Endothelial cell of umbilical vein (primary cell): ENCODE measurements around the gene LRCH1. TPM values are rescaled to one million over a fixed set of nuclear protein-coding genes. Genes with fewer than 3 reads are reported as not detected.

Experiments
- BruUV-seq: library from RNA; stranded (reverse); fragments of 400-500 nt; replicated peaks from 2 replicates; lab custom pipeline; 2021; lab: Mats Ljungman, UMichigan
- CTCF ChIA-PET: fragments of 300-600, 350-600 bp; sonication (Branson Sonifier 250); formaldehyde crosslinking; loops from one replicate; lab custom pipeline; 2021; ENCODE audit warnings: antibody characterized with exemption, inconsistent platforms; lab: Charles Lee
- POLR2A ChIA-PET: fragments of 300-600, 350-600 bp; sonication (Branson Sonifier 250); formaldehyde crosslinking; loops from one replicate; lab custom pipeline; 2021; ENCODE audit warnings: antibody characterized with exemption, inconsistent platforms; lab: Charles Lee
- DNase-seq: peaks from one replicate; pipeline ENCODE4 v3.0.0-alpha.2; 2011; ENCODE audit warnings: low read depth, low spot score
- FAIRE-seq: peaks from 2 replicates; lab custom pipeline; 2011; peaks lifted over from hg19 to GRCh38; lab: Jason Lieb, UNC
- H2AFZ ChIP-seq: 2 replicates; pipeline ENCODE4 v1.6.0; 2012; ENCODE audit warnings: low read depth, low read length, control low read depth, inconsistent platforms
- H3K27ac ChIP-seq: 2 replicates; pipeline ENCODE4 v1.5.1; 2011; ENCODE audit warnings: low read depth, mild to moderate bottlenecking, control low read depth, low read length, moderate library complexity; ENCODE audit not compliant: insufficient read depth
- H3K27me3 ChIP-seq, 2 experiments: 2 replicates each; pipeline versions ENCODE4 v1.6.0 to v1.6.1; 2011; ENCODE audit warnings: low read length in 2 of 2, mixed read lengths in 1 of 2; ENCODE audit not compliant: control insufficient read depth in 2 of 2, insufficient read depth in 2 of 2
- H3K36me3 ChIP-seq, 2 experiments: 2 replicates in 1 of 2; 3 replicates in 1 of 2; pipeline ENCODE4 v1.5.1; 2011; ENCODE audit warnings: low read length in 2 of 2, mild to moderate bottlenecking in 1 of 2, moderate library complexity in 1 of 2; ENCODE audit not compliant: control insufficient read depth in 2 of 2, insufficient read depth in 2 of 2; ENCODE audit errors: extremely low read depth in 1 of 2
- H3K4me1 ChIP-seq: 3 replicates; pipeline ENCODE4 v1.5.1; 2011; ENCODE audit warnings: mild to moderate bottlenecking, low read length; ENCODE audit not compliant: control insufficient read depth, insufficient read depth; ENCODE audit errors: extremely low read depth
- H3K4me2 ChIP-seq: 2 replicates; pipeline ENCODE4 v1.6.1; 2011; ENCODE audit warnings: low read length, control low read depth, mixed read lengths; ENCODE audit not compliant: insufficient read depth
- H3K4me3 ChIP-seq, 3 experiments: fragments of 200-600 bp in 1 of 3; sonication (generic), shearing (Covaris generic) in 1 of 3; replicated peaks in 1 of 3; 2 replicates each; pipeline ENCODE4 v1.5.1; 2011 to 2016; ENCODE audit warnings: control low read depth in 3 of 3, low read length in 3 of 3, mild to moderate bottlenecking in 2 of 3, inconsistent platforms in 1 of 3, low read depth in 1 of 3, moderate library complexity in 1 of 3; ENCODE audit not compliant: insufficient read depth in 1 of 3
- H3K79me2 ChIP-seq: 2 replicates; pipeline ENCODE4 v1.6.0; 2012; ENCODE audit warnings: low read length, inconsistent platforms; ENCODE audit not compliant: control insufficient read depth, insufficient read depth
- H3K9ac ChIP-seq: replicated peaks from 2 replicates; pipeline ENCODE3; 2011; ENCODE audit warnings: low read length, control low read depth; ENCODE audit not compliant: insufficient read depth; ENCODE audit errors: extremely low read depth
- H3K9me1 ChIP-seq: replicated peaks from 3 replicates; pipeline ENCODE4 v1.6.0; 2011; ENCODE audit warnings: mild to moderate bottlenecking, low read length; ENCODE audit not compliant: control insufficient read depth, insufficient read depth; ENCODE audit errors: extremely low read depth
- H3K9me3 ChIP-seq: replicated peaks from 2 replicates; pipeline ENCODE4 v1.5.1; 2012; ENCODE audit warnings: low read length, inconsistent platforms; ENCODE audit not compliant: control insufficient read depth, insufficient read depth
- H4K20me1 ChIP-seq: replicated peaks from 2 replicates; pipeline ENCODE3; 2011; ENCODE audit warnings: mild to moderate bottlenecking, low read length; ENCODE audit not compliant: control insufficient read depth, insufficient read depth; ENCODE audit errors: extremely low read depth
- GATA2 ChIP-seq: IDR thresholded peaks from 2 replicates; pipeline ENCODE4 v1.7.0; 2011; ENCODE audit warnings: low read depth, mild to moderate bottlenecking, moderate library complexity, mixed read lengths, low read length; ENCODE audit not compliant: insufficient read length, insufficient read depth
- JUN ChIP-seq: IDR thresholded peaks from 2 replicates; pipeline ENCODE4 v1.6.1; 2011; ENCODE audit warnings: borderline replicate concordance, low read depth; ENCODE audit not compliant: insufficient read length, insufficient read depth
- MYC ChIP-seq: IDR thresholded peaks from one replicate; pipeline ENCODE4 v1.6.1; 2011; ENCODE audit warnings: mild to moderate bottlenecking, low read depth, low read length
- POLR2A ChIP-seq: IDR thresholded peaks from 2 replicates; pipeline ENCODE4 v1.6.1; 2012; ENCODE audit warnings: low read depth, mild to moderate bottlenecking, control low read depth, low read length
- POLR2AphosphoS5 ChIP-seq: IDR thresholded peaks from 2 replicates; pipeline ENCODE4 v1.6.1; 2012; ENCODE audit warnings: low read depth, mild to moderate bottlenecking, control low read depth, low read length, moderate library complexity; ENCODE audit not compliant: insufficient read depth
- dilution Hi-C: fragments of 300-500 bp; cut with MboI; formaldehyde crosslinking; loops from one replicate; pipeline ENCODE4 v1.15.0; 2019; ENCODE audit warnings: low sequenced_read_pairs; ENCODE audit not compliant: extremely low pct_ligation_motif_present
- intact Hi-C: fragments of 100-400 bp; cut with micrococcal nuclease; formaldehyde crosslinking; loops from one replicate; pipeline ENCODE4 v1.10.0; 2022
- polyA plus RNA-seq, 4 experiments: library from polyadenylated mRNA; depleted of rRNA in 3 of 4; stranded (reverse) in 3 of 4; unstranded in 1 of 4; fragments of >200 nt; gene quantifications; 2 replicates each; pipeline versions ENCODE4 v1.2.1 to v1.2.3, GENCODE V29; 2011 to 2012; ENCODE audit warnings: missing spikeins in 1 of 4
- total RNA-seq: library from RNA; stranded (reverse); gene quantifications from 2 replicates; pipeline ENCODE4 v1.2.3, GENCODE V29; 2021

LRCH1 gene
- total and polyA plus RNA-seq, 2 donors (not counting 3 experiments of a cell fraction or from before 2014, with no cell fraction given): 5.4 to 16.5 TPM

GRCh38 chr13:46593398-46593797 lies 40.4 kb downstream of the LRCH1 start:
- dilution Hi-C loops: no loop called here
- ChIA-PET POLR2A (no interaction called here), CTCF (interaction anchor here (0.5 to 1.0 kb wide), 2 partner anchors 10 to 40 kb away, joined by 3 to 4 read pairs; no protein-coding TSS in a partner anchor)

DNA sequence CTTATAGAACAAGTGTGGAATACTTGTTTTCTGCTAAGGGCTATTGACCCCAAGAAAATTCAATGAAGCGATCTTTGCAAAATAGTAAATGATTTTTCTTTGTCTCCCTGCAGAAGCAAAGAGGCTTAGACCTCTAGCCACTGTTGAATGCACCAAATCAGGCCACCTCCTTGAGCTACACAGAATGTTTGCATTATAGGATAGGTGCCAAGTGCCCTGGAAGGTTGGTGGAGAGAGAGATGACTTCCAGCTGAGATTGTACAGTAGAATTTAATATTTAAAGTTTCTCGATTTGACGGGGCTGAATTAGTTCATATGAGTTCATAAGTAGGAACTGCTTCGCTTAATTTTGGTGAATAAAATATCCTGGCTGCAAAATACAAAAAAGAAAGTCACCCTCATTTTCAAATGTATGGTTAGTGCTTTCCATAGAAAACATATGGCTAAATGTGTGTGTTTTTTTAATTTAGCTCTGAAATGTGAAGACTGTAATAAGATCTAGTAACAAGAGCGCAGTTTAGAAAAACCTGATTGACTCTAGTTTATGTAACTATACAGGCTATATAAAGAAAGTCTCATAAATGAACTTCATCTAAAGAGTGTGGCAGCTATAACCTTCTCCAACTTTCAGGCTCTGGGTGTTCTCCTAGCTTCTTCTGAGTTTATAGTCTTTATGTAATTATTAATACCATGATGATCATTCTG lies 41.6 kb downstream of the LRCH1 start:
- no peak for FAIRE-seq
- Histone ChIP-seq H3K4me2 (no peak overlapping the region), H3K27me3 (no peaks in the 10 kb centered on the region), H3K9me3 (no peaks in the 10 kb centered on the region), H3K79me2 (peaks cover 18% of the 10 kb centered on the region), H3K9me1 (no peaks in the 10 kb centered on the region), H3K4me3 (no peak overlapping the region), H3K4me1 (peaks cover 11% of the 10 kb centered on the region), H3K9ac (no peak overlapping the region), H3K27ac (no peak overlapping the region), H3K36me3 (no peaks in the 10 kb centered on the region), H4K20me1 (peaks cover 8% of the 10 kb centered on the region), H2AFZ (no peak overlapping the region)
- no peak for DNase-seq
- dilution Hi-C loops: no loop called here
- CTCF ChIA-PET: interaction anchor here (1.0 to 2.0 kb wide), 5 partner anchors 12 to 47 kb away, joined by 3 to 5 read pairs (median 3); no protein-coding TSS in a partner anchor
- no TSS peak for BruUV-seq
- TF ChIP-seq GATA2 (no peak), MYC (no peak), POLR2AphosphoS5 (no peak), POLR2A (no peak)
- intact Hi-C loops: no loop called here
- POLR2A ChIA-PET: no interaction called here

More at GRCh38 chr13:46593398-46593797, 40.4 kb downstream of the LRCH1 start:
- Histone ChIP-seq H3K36me3 (no peaks in the 10 kb centered on the region), H3K79me2 (peaks cover 19% of the 10 kb centered on the region), H3K9me3 (no peaks in the 10 kb centered on the region), H3K27ac (no peak overlapping the region), H3K4me2 (no peak overlapping the region), H3K4me3 (no peak overlapping the region), H3K27me3 (no peaks in the 10 kb centered on the region), H3K9me1 (no peaks in the 10 kb centered on the region), H4K20me1 (peaks cover 8% of the 10 kb centered on the region), H3K9ac (no peak overlapping the region), H2AFZ (no peak overlapping the region), H3K4me1 (peaks cover 11% of the 10 kb centered on the region)
- intact Hi-C loops: no loop called here
- TF ChIP-seq JUN (no peak), MYC (no peak), POLR2AphosphoS5 (no peak)
- FAIRE-seq (no peak), DNase-seq (no peak)
- no TSS peak for BruUV-seq
